Mucosa of stomach (tissue), 1 donor: ENCODE measurements around the gene STRA8.
A peak's percentile ranks its signal among the peaks of the same experiment; 100 is the strongest.
"Not testable (repeated sequence)": the region's sequence is repeated elsewhere in the genome, so short reads cannot be mapped to it uniquely, and the experiment has no call there.

Source experiments
- H3K27me3 ChIP-seq: one replicate; pipeline ENCODE4 v1.7.0; 2013; ENCODE audit warnings: mild to moderate bottlenecking, low read length; ENCODE audit not compliant: control insufficient read depth, insufficient read depth
- H3K36me3 ChIP-seq: one replicate; pipeline ENCODE4 v1.7.0; 2013; ENCODE audit warnings: low read length; ENCODE audit not compliant: control insufficient read depth, insufficient read depth
- H3K4me1 ChIP-seq: one replicate; pipeline ENCODE4 v1.7.0; 2013; ENCODE audit warnings: mild to moderate bottlenecking, low read length; ENCODE audit not compliant: control insufficient read depth, insufficient read depth
- H3K4me3 ChIP-seq: one replicate; pipeline ENCODE4 v1.7.0; 2013; ENCODE audit warnings: low read length
- H3K9ac ChIP-seq: one replicate; pipeline ENCODE4 v1.7.0; 2013; ENCODE audit warnings: mild to moderate bottlenecking, low read length, moderate library complexity
- H3K9me3 ChIP-seq: one replicate; pipeline ENCODE4 v1.7.0; 2013; ENCODE audit warnings: mild to moderate bottlenecking, low read length, moderate library complexity; ENCODE audit not compliant: control insufficient read depth
- donor health status: Pancreatic carcinoma.

Gene STRA8

GRCh38 chr7:135207406-135208101, 26.1 kb upstream of the STRA8 start:
- H3K36me3 ChIP-seq, result no peaks in the 10 kb centered on the region
- H3K9me3 ChIP-seq, result no peaks in the 10 kb centered on the region
- no peak overlapping the region for H3K9ac ChIP-seq
- H3K4me1 ChIP-seq, result peaks cover 15% of the 10 kb centered on the region
- H3K4me3 ChIP-seq, result no peak overlapping the region
- no peaks in the 10 kb centered on the region for H3K27me3 ChIP-seq

GRCh38 chr7:135208102-135208793, 25.4 kb upstream of the STRA8 start:
- no peaks in the 10 kb centered on the region for H3K9me3 ChIP-seq
- no peaks in the 10 kb centered on the region for H3K36me3 ChIP-seq
- H3K4me1 ChIP-seq, result peaks cover 15% of the 10 kb centered on the region
- H3K4me3 ChIP-seq, result no peak overlapping the region
- no peak overlapping the region for H3K9ac ChIP-seq
- no peaks in the 10 kb centered on the region for H3K27me3 ChIP-seq

- Histone ChIP-seq H3K36me3 (no peaks in the 10 kb centered on the region), H3K27me3 (no peaks in the 10 kb centered on the region), H3K4me1 (peaks cover 15% of the 10 kb centered on the region), H3K9me3 (no peaks in the 10 kb centered on the region), H3K4me3 (no peak overlapping the region), H3K9ac (no peak overlapping the region)
These were observed 24.3 kb upstream of the STRA8 start for GRCh38 chr7:135209225-135209834.

- Histone ChIP-seq H3K4me3 (peak overlapping the region; percentile 75), H3K36me3 (no peaks in the 10 kb centered on the region), H3K4me1 (peaks cover 15% of the 10 kb centered on the region), H3K9ac (peak overlapping the region; percentile 91), H3K27me3 (no peaks in the 10 kb centered on the region), H3K9me3 (no peaks in the 10 kb centered on the region)
These were observed 22.8 kb upstream of the STRA8 start for GRCh38 chr7:135210888-135211178.

- peak within 1 kb of the TSS; percentile 75 for H3K4me3 ChIP-seq
These were observed 22.3 kb upstream of the STRA8 start, which contains the start of gene WDR91 for GRCh38 chr7:135211179-135211945. TSS of gene WDR91 (minus strand) at chr7:135211526. CDS start at chr7:135211502, 24 bp downstream.

GRCh38 chr7:135211946-135212685, 21.5 kb upstream of the STRA8 start:
- not testable (repeated sequence) for H3K27me3 ChIP-seq, H3K9me3 ChIP-seq, H3K36me3 ChIP-seq
- H3K9ac ChIP-seq, result peak overlapping the region; percentile 61
- peak overlapping the region; percentile 57 for H3K4me3 ChIP-seq
- peaks cover 15% of the 10 kb centered on the region for H3K4me1 ChIP-seq

More at GRCh38 chr7:135211179-135211945, 22.3 kb upstream of the STRA8 start, which contains the start of gene WDR91:
- Histone ChIP-seq H3K9ac (peak within 1 kb of the TSS; percentile 91), H3K9me3 (no peaks in the 10 kb centered on the region), H3K4me1 (peaks cover 15% of the 10 kb centered on the region), H3K27me3 (no peaks in the 10 kb centered on the region), H3K36me3 (no peaks in the 10 kb centered on the region)

GRCh38 chr7:135213831-135214230, 19.8 kb upstream of the STRA8 start:
- peaks cover 11% of the 10 kb centered on the region for H3K4me1 ChIP-seq
- no peaks in the 10 kb centered on the region for H3K36me3 ChIP-seq
- no peaks in the 10 kb centered on the region for H3K9me3 ChIP-seq
- no peak overlapping the region for H3K9ac ChIP-seq
- H3K27me3 ChIP-seq, result no peaks in the 10 kb centered on the region
- no peak overlapping the region for H3K4me3 ChIP-seq

GRCh38 chr7:135215180-135215579, 18.5 kb upstream of the STRA8 start:
- Histone ChIP-seq H3K9me3 (no peaks in the 10 kb centered on the region), H3K4me3 (no peak overlapping the region), H3K9ac (no peak overlapping the region), H3K27me3 (no peaks in the 10 kb centered on the region), H3K36me3 (no peaks in the 10 kb centered on the region), H3K4me1 (peaks cover 9% of the 10 kb centered on the region)

- Histone ChIP-seq H3K27me3 (no peaks in the 10 kb centered on the region), H3K9me3 (no peaks in the 10 kb centered on the region), H3K36me3 (no peaks in the 10 kb centered on the region), H3K9ac (no peak overlapping the region), H3K4me3 (no peak overlapping the region), H3K4me1 (peaks cover 4% of the 10 kb centered on the region)
These were observed 17.9 kb upstream of the STRA8 start for GRCh38 chr7:135215698-135216097.

GRCh38 chr7:135217645-135218509, 15.8 kb upstream of the STRA8 start:
- Histone ChIP-seq H3K4me3 (no peak overlapping the region), H3K9ac (no peak overlapping the region), H3K4me1 (peaks cover 4% of the 10 kb centered on the region), H3K9me3 (no peaks in the 10 kb centered on the region), H3K36me3 (no peaks in the 10 kb centered on the region), H3K27me3 (no peaks in the 10 kb centered on the region)

- Histone ChIP-seq H3K36me3 (no peaks in the 10 kb centered on the region), H3K9ac (no peak overlapping the region), H3K9me3 (no peaks in the 10 kb centered on the region), H3K27me3 (no peaks in the 10 kb centered on the region), H3K4me1 (no peaks in the 10 kb centered on the region), H3K4me3 (no peak overlapping the region)
These were observed 9.6 kb upstream of the STRA8 start for GRCh38 chr7:135224027-135224426.
